ENCODE results near the gene GH2.
"Not testable (repeated sequence)": the region's sequence is repeated elsewhere in the genome, so short reads cannot be mapped to it uniquely, and the experiment has no call there.

GH2 gene

DNA sequence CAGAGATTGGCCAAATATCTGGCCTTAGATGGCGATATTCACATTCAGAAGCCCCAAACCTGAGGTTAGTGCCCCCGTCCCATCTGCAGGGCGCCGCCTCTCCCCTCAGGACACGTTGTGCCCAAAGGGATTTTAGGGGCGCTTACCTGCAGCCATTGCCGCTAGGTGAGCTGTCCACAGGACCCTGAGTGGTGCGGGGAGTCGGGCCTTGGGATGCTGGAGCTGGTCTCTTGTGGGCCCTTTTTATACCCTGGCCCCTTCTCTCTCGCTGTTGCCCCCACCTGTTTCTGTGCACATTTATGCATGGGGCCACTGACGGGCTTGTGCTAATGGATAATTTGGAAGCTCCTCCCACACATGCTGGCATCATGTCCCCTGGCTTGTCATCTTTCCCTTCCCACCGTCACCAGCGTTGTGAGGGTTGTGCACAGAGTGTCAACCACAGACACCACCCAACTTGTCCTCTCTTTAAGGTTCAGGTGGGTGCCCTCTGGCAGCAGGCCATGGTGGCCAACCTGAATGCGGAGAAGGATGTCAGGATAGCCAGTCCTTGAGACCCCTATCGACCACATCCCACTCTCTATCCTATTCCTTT lies 29.4 kb upstream of the GH2 start, which contains the start of gene CSHL1:
TSS of gene CSHL1 (minus strand) at position 218 of the 595 bp plus-strand sequence. CDS start at position 156, 62 bp downstream.
- DNase-seq (ENCODE audit: low read depth in 2 of 2): no peak

DNA sequence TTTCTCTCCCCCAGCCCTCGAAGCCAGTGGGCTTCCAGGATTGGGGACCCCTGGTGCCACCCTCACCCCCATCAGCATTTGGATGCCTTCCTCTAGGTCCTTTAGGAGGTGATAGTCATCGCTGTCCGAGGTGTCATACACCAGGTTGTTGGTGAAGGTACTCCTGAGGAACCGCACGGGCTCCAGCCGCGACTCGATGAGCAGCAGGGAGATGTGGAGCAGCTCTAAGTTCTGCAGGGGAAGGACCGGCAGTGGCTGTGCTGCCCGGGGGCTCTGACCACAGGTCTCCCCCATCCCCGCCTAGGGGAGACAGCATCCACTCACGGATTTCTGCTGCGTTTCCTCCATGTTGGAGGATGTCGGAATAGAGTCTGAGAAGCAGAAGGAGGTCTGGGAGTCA lies 28.4 kb upstream of the GH2 start:
- DNase-seq (ENCODE audit: low read depth in 2 of 2): no peak

DNA sequence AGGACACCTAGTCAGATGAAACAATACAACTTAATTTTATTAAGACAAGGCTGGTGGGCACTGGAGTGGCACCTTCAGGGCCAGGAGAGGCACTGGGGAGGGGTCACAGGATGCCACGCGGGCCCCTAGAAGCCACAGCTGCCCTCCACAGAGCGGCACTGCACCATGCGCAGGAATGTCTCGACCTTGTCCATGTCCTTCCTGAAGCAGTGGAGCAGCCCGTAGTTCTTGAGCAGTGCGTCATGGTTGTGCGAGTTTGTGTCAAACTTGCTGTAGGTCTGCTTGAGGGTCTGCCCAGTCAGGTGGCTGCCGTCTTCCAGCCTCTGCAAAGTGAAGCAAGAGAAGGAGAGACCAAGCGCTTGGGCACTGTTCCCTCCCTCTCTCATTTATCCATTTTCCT lies 27.8 kb upstream of the GH2 start:
- not testable (repeated sequence) for DNase-seq (ENCODE audit: low read depth in 2 of 2)

DNA sequence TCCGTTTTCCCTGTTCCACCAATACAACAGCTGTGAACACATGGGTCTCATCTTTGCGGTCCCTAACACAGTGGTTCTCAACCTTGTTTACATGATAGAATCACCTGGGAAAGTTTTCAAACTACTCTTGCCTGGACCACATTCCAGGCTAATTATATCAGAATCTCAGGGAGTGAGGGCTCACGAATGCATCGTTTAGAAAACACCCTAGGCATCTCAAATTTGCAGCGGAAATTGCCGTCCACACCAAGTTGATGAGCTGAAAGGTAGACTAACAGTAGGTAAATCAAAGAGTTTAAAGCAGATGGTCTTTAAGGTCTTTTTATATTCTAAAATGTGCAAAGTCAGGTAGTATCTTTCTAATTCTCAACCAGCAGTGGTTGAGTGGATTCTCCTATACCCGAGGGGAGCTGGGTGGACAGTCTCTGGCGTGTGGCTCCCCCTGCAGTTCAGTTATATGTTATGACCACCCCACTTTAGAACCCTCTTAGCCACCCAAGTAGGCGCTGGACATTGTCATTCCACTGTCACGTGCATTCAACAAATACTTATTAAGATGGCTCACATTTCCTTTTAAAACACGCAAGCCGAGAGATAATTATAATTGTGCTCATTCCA lies 25.5 kb upstream of the GH2 start:
- DNase-seq (ENCODE audit: low read depth in 2 of 2): not testable (repeated sequence)

DNA sequence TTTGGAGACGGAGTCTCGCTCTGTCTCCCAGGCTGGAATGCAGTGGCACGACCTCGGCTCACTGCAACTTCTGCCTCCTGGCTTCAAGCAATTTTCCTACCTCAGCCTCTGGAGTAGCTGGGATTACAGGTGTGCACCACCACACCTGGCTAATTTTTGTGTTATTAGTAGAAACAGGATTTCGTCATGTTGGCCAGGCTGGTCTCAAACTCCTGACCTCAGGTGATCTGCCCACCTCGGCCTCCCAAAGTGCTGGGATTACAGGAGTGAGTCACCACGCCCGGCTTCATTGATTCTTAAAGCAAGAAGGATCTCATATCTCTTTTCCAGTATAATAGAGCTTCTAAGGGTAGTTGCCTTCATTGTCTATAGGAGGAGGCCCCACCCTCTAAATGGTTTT lies 23.1 kb upstream of the GH2 start:
- DNase-seq (ENCODE audit: low read depth in 2 of 2): not testable (repeated sequence)

DNA sequence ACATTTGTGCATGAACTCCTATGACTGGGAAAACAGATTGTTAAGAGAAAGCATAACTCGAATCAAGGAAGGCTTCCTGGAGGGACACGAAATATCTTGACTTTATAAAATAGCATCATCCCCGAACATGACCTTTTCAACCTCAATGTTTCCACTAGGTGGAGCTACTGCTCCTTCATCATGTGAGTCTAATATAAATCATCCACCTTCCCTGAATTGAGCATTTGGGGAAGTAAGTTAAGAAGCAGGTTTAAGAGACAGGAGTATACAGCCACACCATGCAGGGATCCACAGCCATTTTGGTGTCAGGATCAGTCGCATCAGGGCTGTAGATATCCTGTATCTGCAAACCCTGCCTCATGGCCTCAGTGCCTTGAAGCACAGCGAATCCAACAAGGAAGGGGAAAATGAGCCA lies 22.1 kb upstream of the GH2 start:
- not testable (repeated sequence) for DNase-seq (ENCODE audit: low read depth in 2 of 2)

DNA sequence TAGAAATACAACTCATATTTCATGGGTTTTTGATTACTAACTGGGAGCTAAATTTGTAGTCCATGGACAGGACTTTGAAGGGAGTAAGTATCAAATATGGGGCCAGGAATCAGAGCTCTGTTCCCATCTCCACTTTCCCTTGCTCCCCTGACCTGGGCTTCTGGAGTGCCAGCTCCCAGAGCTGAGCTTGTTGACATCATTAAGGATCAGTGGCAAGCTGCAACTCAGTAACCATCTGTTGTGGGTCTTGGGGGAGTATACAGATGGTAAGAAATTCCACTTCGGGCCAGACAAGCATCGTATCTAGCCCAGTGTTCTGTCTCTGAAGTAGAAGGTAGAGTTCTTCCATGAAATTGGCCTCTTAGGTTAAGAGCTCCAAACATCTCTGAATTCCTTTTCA lies 20.2 kb upstream of the GH2 start:
- not testable (repeated sequence) for DNase-seq (ENCODE audit: low read depth in 2 of 2)

DNA sequence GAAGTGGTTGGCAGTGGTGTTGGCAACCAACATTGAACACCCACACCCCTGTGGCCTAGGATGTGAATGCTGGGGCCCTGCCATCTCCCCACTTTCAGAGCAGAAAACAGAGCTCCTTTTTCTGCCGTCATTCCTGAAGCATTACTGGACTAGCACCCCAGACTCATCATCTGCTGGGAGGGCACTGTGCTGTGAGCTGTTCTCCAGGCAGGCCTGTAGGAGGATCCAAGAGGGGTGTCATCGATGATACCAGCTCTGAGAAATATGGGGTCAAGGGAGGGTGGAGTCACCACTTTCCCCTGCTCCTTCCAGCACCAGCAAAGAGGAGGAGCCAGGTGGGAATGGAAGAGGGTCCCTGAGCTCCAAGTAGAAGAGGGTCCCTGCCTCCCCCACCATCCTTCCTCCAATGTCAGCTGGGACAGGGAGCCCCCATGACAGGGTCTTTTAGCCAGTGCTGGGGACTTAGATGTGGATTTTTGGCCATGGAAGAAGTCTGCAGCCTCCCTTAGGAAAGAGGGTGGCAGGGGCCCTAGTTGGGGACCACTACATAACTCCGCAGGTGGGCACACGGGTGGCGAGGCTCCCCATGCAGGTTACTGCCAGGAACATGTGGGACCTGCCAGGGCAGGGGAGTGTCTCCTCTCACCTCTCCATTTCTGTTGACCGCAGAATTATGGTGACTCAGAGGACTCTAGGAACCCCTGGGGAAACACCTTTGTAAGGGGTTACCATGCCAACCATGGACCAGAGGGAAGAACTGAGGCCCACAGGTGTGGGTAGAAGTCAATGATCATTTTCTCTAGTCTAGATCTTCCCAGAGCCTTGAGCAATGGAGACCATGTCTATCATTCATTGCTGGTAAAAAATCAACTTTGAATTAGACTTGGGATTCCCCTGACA lies 17.4 kb upstream of the GH2 start:
- not testable (repeated sequence) for DNase-seq (ENCODE audit: low read depth in 2 of 2)

DNA sequence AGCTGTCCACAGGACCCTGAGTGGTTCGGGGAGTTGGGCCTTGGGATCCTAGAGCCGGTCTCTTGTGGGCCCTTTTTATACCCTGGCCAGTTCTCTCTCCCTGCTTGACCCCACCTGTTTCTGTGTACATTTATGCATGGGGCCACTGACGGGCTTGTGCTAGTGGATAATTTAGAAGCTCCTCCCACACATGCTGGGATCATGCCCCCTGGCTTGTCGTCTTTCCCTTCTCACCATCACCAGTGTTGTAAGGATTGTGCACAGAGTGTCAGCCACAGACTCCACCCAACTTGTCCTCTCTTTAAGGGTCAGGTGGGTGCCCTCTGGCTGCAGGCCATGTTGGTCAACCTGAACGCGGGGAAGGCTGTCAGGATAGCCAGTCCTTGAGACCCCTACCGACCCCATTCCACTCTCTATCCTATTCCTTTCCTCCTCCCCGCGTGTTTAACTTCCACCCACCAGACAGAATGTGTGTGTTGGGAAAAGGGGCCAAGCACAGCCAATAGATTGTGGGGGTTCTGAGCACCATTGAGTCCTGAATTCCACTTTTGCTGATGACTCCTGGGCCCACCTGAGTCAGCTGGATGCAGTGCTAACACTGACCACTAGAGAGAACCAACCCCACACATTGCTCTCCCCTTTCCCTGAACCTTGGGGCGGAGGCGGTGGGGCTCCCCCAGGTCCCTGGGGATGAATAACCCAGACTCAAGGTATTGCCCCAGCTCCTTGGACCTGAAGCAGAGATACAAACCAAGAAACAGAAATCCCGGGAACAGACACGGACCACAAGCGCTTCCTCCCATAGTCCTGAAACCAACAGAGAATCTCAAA lies 15.0 kb upstream of the GH2 start, which contains the start of gene CSH1:
TSS of gene CSH1 (minus strand) at position 51 of the 831 bp plus-strand sequence. CDS start 63 bp downstream, outside the sequence.
- DNase-seq (ENCODE audit: low read depth in 2 of 2): not testable (repeated sequence)

DNA sequence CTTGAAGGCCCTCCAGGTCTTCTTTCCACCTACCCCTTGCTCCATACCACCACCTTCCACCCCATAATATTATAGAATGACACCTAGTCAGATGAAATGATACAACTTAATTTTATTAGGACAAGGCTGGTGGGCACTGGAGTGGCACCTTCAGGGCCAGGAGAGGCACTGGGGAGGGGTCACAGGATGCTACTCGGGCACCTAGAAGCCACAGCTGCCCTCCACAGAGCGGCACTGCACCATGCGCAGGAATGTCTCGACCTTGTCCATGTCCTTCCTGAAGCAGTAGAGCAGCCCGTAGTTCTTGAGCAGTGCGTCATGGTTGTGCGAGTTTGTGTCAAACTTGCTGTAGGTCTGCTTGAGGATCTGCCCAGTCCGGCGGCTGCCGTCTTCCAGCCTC lies 13.1 kb upstream of the GH2 start:
- not testable (repeated sequence) for DNase-seq (ENCODE audit: low read depth in 2 of 2)

DNA sequence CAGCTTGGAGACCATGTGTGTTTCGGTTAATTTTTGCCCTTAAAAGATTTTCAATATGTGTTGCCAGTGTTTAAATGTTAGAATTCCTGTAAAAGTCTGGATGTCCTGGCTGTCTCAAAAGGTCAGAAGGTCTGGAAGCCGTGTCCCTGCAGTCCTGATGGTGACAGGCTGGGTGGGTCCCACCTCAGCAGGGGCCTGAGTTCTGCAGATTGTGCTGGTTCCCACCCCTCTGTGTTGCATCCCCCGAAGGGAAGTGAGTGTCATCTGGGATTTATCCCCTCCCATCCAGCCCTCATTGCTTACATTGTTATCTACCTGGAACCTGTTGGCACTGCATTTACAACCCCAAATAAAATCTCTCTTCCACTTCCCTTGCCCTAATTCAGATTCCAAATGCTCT lies 12.3 kb upstream of the GH2 start:
- DNase-seq (ENCODE audit: low read depth in 2 of 2): not testable (repeated sequence)

DNA sequence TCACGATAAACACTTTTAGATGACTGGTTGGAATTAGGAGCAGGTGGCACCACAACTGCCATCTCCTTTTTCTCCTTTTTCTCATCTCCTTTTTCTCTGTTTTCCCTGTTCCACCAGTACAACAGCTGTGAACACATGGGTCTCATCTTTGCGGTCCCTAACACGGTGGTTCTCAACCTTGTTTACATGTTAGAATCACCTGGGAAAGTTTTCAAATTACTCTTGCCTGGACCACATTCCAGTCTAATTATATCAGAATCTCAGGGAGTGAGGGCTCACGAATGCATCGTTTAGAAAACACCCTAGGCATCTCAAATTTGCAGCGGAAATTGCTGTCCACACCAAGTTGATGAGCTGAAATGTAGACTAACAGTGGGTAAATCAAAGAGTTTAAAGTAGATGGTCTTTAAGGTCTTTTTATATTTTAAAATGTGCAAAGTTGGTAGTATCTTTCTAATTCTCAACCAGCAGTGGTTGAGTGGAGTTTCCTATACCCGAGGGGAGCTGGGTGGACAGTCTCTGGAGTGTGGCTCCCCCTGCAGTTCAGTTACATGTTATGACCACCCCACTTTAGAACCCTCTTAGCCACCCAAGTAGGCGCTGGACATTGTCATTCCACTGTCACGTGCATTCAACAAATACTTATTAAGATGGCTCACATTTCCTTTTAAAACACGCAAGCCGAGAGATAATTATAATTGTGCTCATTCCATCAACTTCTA lies 10.7 kb upstream of the GH2 start:
- not testable (repeated sequence) for DNase-seq (ENCODE audit: low read depth in 2 of 2)

DNA sequence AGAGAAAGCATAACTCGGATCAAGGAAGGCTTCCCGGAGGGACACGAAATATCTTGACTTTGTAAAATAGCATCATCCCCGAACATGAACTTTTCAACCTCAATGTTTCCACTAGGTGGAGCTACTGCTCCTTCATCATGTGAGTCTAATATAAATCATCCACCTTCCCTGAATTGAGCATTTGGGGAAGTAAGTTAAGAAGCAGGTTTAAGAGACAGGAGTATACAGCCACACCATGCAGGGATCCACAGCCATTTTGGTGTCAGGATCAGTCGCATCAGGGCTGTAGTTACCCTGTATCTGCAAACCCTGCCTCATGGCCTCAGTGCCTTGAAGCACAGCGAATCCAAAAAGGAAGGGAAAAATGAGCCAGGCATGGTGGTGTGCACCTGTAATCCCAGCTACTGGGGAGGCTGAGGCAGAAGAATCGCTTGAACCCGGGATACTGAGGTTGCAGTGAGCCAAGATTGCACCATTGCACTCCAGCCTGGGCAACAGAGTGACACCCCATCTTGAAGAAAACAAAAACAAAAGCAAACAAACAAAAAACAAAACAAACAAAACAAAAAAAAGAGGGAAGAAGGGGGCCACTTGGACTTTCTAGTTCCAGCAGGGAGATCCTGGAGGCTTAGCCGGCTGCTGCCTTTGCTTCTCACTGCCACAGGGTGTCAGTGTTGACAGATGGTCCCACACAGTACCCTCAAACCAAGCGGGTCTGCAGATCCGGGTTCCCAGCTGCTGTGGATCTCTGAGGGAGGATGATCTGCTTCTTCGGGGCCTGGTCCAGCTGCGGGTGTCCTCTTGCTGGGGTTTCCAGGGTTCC lies 7.5 kb upstream of the GH2 start:
- DNase-seq (ENCODE audit: low read depth in 2 of 2): not testable (repeated sequence)

DNA sequence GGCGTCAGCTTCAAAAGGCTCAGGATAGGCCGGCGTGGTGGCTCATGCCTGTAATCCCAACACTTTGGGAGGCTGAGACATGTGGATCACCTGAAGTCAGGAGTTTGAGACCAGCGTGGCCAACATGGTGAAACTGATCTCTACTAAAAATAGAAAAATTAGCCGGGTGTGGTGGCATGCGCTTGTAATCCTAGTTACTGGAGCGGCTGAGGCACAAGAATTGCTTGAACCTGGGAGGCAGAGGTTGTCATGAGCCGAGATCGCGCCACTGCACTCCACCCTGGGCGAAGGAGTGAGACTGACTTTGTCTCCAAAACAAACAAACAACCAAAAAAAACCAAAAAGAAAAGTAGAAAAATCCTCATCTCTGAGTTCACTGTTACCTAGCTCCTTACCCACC lies 3.4 kb upstream of the GH2 start:
- DNase-seq (ENCODE audit: low read depth in 2 of 2): not testable (repeated sequence)

DNA sequence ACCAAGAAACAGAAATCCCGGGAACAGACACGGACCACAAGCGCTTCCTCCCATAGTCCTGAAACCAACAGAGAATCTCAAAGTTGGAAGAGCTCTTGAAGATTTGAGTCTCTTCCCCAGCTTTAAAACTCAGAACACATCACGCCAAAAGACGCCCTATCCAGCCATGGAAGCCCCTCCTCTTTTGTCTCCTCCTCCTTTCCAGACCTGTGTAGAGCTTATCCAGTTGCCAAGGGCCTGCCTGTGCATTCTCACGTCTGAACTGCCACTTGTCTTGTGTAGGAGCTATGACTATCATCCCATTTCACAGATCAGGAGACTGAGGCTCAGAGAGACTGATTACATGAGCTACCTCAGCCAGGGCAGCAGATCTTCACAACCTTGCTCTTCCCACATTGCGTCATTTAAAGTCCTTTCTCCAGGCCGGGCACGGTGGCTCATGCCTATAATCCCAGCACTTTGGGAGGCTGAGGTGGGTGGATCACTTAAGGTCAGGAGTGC lies 932 bp upstream of the GH2 start:
- DNase-seq (ENCODE audit: low read depth in 2 of 2): not testable (repeated sequence)

DNA sequence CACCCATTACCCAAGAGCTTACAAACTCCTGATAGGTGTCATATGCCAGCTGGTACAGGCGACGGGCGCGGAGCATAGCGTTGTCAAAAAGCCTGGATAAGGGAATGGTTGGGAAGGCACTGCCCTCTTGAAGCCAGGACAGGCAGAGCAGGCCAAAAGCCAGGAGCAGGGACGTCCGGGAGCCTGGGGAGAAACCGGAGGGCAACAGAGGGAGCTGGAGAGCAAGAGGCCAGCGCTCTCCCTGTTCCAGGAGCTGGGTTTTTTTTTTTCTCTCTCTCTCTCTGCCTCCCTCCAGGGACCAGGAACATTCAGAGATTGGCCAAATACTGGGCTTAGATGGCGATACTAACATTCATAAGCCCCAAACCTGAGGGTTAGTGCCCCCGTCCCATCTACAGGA lies 407 bp downstream of the GH2 start:
- DNase-seq (ENCODE audit: low read depth in 2 of 2): not testable (repeated sequence)

DNA sequence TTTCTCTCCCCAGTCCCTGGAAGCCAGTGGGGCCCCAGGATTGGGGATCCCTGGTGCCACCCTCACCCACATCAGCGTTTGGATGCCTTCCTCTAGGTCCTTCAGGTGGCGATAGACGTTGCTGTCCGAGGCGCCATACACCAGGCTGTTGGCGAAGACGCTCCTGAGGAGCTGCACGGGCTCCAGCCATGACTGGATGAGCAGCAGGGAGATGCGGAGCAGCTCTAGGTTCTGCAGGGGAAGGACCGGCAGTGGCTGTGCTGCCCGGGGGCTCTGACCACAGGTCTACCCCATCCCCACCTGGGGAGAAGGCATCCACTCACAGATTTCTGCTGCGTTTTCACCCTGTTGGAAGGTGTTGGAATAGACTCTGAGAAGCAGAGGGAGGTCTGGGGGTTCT lies 1.0 kb downstream of the GH2 start:
- no peak for DNase-seq (ENCODE audit: low read depth in 2 of 2)

DNA sequence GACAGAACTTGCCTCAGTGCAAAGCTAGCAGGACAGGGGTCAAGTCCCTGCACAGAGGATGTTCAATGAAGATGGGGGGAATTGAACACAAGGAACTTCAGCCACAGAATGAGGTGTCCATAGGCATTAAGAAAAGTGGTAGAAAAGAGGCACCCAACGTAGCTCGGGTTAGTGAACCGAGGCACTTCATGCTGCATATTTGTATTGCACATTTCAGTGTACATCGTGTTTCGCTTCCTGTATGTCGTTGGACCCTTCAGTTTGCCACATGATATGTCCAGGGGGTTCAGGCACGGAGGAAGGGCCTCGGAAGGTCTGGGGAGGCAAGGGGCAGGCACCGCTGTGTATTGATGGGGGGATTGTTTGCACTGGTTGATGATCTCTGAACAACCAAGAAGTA lies 3.3 kb downstream of the GH2 start:
- not testable (repeated sequence) for DNase-seq (ENCODE audit: low read depth in 2 of 2)

DNA sequence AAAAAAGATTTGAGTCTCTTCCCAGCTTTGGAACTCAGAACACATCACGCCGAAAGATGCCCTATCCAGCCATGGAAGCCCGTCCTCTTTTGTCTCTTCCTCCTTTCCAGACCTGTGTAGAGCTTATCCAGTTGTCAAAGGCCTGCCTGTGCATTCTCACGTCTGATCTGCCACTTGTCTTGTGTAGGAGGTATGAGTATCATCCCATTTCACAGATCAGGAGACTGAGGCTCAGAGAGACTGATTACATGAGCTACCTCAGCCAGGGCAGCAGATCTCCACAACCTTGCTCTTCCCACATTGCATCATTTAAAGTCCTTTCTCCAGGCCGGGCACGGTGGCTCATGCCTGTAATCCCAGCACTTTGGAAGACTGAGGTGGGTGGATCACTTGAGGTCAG lies 7.1 kb downstream of the GH2 start:
- DNase-seq (ENCODE audit: low read depth in 2 of 2): not testable (repeated sequence)

Data from stimulated activated CD8-positive, alpha-beta memory T cell treated with anti-CD3 and anti-CD28 coated beads, Interleukin-7, amount 100 ng/mL, for 1 hour (primary cell).